Ovary (tissue), 3 donors: ENCODE measurements around the gene BCL2A1.

ENCODE experiments used
- EP300 ChIP-seq: sonication (generic); formaldehyde crosslinking; IDR thresholded peaks from one replicate; pipeline ENCODE4 v1.6.1; 2017; ENCODE audit warnings: antibody characterized with exemption
- TF ChIP-seq, protein P1 (sequence below), 3 donors: fragments of 450-650 bp in 2 of 3; fragments of 200-600 bp in 1 of 3; IDR thresholded peaks; one replicate each; pipeline versions ENCODE4 v1.5.1 to v1.8.0; 2016 to 2022; ENCODE audit warnings: antibody characterized with exemption in 3 of 3, mild to moderate bottlenecking in 1 of 3
- donor health status: DM: no; HTN: no; CAD: no.

- TF ChIP-seq, protein P1, sequence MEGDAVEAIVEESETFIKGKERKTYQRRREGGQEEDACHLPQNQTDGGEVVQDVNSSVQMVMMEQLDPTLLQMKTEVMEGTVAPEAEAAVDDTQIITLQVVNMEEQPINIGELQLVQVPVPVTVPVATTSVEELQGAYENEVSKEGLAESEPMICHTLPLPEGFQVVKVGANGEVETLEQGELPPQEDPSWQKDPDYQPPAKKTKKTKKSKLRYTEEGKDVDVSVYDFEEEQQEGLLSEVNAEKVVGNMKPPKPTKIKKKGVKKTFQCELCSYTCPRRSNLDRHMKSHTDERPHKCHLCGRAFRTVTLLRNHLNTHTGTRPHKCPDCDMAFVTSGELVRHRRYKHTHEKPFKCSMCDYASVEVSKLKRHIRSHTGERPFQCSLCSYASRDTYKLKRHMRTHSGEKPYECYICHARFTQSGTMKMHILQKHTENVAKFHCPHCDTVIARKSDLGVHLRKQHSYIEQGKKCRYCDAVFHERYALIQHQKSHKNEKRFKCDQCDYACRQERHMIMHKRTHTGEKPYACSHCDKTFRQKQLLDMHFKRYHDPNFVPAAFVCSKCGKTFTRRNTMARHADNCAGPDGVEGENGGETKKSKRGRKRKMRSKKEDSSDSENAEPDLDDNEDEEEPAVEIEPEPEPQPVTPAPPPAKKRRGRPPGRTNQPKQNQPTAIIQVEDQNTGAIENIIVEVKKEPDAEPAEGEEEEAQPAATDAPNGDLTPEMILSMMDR (IDR thresholded peaks at IDR 0.05) = no peak
- TF ChIP-seq EP300 = no peak
Observed at GRCh38 chr15:79962178-79962577, 8.8 kb downstream of the BCL2A1 start.
